Measurements from ENCODE around the gene GLIS1. TPM values are rescaled to one million over a fixed set of nuclear protein-coding genes. Genes with fewer than 3 reads are reported as not detected.

GLIS1 gene
- total and polyA plus RNA-seq, 4 donors: 0.19 to 1.8 (median 0.65) TPM

GRCh38 chr1:53468374-53468773 lies 270.6 kb downstream of the GLIS1 start:
- H3K4me1 ChIP-seq (ENCODE audit: control insufficient read depth in 1 of 2, insufficient read depth in 2 of 2, low read length in 2 of 2): no peaks in the 10 kb centered on the region
- intact Hi-C loops (cut with DNase I): no loop called here
- no peaks in the 10 kb centered on the region for H3K36me3 ChIP-seq (ENCODE audit: control insufficient read depth in 1 of 2, insufficient read depth in 2 of 2, low read length in 1 of 2)
- H3K27ac ChIP-seq (ENCODE audit: low read depth in 1 of 2, low read length in 2 of 2): no peak overlapping the region
- H3K4me3 ChIP-seq (ENCODE audit: low read length in 2 of 2): no peak overlapping the region
- no peaks in the 10 kb centered on the region for H3K9me3 ChIP-seq (ENCODE audit: control insufficient read depth, low read length)
- no peaks in the 10 kb centered on the region for H3K27me3 ChIP-seq (ENCODE audit: control insufficient read depth in 1 of 2, insufficient read depth in 2 of 2, low read length in 1 of 2)
- DNase-seq (no peak), ATAC-seq (ENCODE audit: low FRiP score) (no peak)
- 98 to 100% methylated on average over 2 of the region's 2 CpGs for WGBS, 2 donors

- no peaks in the 10 kb centered on the region for H3K27me3 ChIP-seq (ENCODE audit: control insufficient read depth in 1 of 2, insufficient read depth in 2 of 2, low read length in 1 of 2)
- H3K4me3 ChIP-seq (ENCODE audit: low read length in 2 of 2): no peak overlapping the region
- ATAC-seq (ENCODE audit: low FRiP score): no peak
- intact Hi-C loops (cut with DNase I): no loop called here
- DNase-seq: no peak
- no peaks in the 10 kb centered on the region for H3K4me1 ChIP-seq (ENCODE audit: control insufficient read depth in 1 of 2, insufficient read depth in 2 of 2, low read length in 2 of 2)
- H3K27ac ChIP-seq (ENCODE audit: low read depth in 1 of 2, low read length in 2 of 2): no peak overlapping the region
- H3K36me3 ChIP-seq (ENCODE audit: control insufficient read depth in 1 of 2, insufficient read depth in 2 of 2, low read length in 1 of 2): no peaks in the 10 kb centered on the region
- no peaks in the 10 kb centered on the region for H3K9me3 ChIP-seq (ENCODE audit: control insufficient read depth, low read length)
Measured at GRCh38 chr1:53467391-53467790, 271.6 kb downstream of the GLIS1 start.

- Histone ChIP-seq H3K36me3 (ENCODE audit: control insufficient read depth in 1 of 2, insufficient read depth in 2 of 2, low read length in 1 of 2) (no peaks in the 10 kb centered on the region), H3K9me3 (ENCODE audit: control insufficient read depth, low read length) (no peaks in the 10 kb centered on the region), H3K4me3 (ENCODE audit: low read length in 2 of 2) (no peak overlapping the region), H3K27ac (ENCODE audit: low read depth in 1 of 2, low read length in 2 of 2) (no peak overlapping the region), H3K27me3 (ENCODE audit: control insufficient read depth in 1 of 2, insufficient read depth in 2 of 2, low read length in 1 of 2) (no peaks in the 10 kb centered on the region), H3K4me1 (ENCODE audit: control insufficient read depth in 1 of 2, insufficient read depth in 2 of 2, low read length in 2 of 2) (no peaks in the 10 kb centered on the region)
- ATAC-seq (ENCODE audit: low FRiP score) (no peak), DNase-seq (no peak)
- intact Hi-C loops (cut with DNase I): no loop called here
- WGBS, 2 donors: 74 to 82% methylated on average over 4 of the region's 4 CpGs
Measured at GRCh38 chr1:53465023-53465957, 273.7 kb downstream of the GLIS1 start.

GRCh38 chr1:53463961-53464899 lies 274.7 kb downstream of the GLIS1 start:
- Histone ChIP-seq H3K4me3 (ENCODE audit: low read length in 2 of 2) (no peak overlapping the region), H3K4me1 (ENCODE audit: control insufficient read depth in 1 of 2, insufficient read depth in 2 of 2, low read length in 2 of 2) (no peaks in the 10 kb centered on the region), H3K36me3 (ENCODE audit: control insufficient read depth in 1 of 2, insufficient read depth in 2 of 2, low read length in 1 of 2) (no peaks in the 10 kb centered on the region), H3K27me3 (ENCODE audit: control insufficient read depth in 1 of 2, insufficient read depth in 2 of 2, low read length in 1 of 2) (no peaks in the 10 kb centered on the region), H3K9me3 (ENCODE audit: control insufficient read depth, low read length) (no peaks in the 10 kb centered on the region), H3K27ac (ENCODE audit: low read depth in 1 of 2, low read length in 2 of 2) (no peak overlapping the region)
- WGBS, 2 donors: 94 to 96% methylated on average over 20 to 24 of the region's 24 CpGs
- DNase-seq: no peak
- no peak for ATAC-seq (ENCODE audit: low FRiP score)
- intact Hi-C loops (cut with DNase I): no loop called here

GRCh38 chr1:53462769-53463501 lies 276.0 kb downstream of the GLIS1 start:
- H3K9me3 ChIP-seq (ENCODE audit: control insufficient read depth, low read length): no peaks in the 10 kb centered on the region
- ATAC-seq (ENCODE audit: low FRiP score) (no peak), DNase-seq (no peak)
- no peaks in the 10 kb centered on the region for H3K27me3 ChIP-seq (ENCODE audit: control insufficient read depth in 1 of 2, insufficient read depth in 2 of 2, low read length in 1 of 2)
- intact Hi-C loops (cut with DNase I): no loop called here
- 41 to 46% methylated on average over 11 of the region's 11 CpGs for WGBS, 2 donors
- H3K36me3 ChIP-seq (ENCODE audit: control insufficient read depth in 1 of 2, insufficient read depth in 2 of 2, low read length in 1 of 2): no peaks in the 10 kb centered on the region
- H3K27ac ChIP-seq (ENCODE audit: low read depth in 1 of 2, low read length in 2 of 2): no peak overlapping the region
- no peaks in the 10 kb centered on the region for H3K4me1 ChIP-seq (ENCODE audit: control insufficient read depth in 1 of 2, insufficient read depth in 2 of 2, low read length in 2 of 2)
- H3K4me3 ChIP-seq (ENCODE audit: low read length in 2 of 2): no peak overlapping the region

GRCh38 chr1:53462193-53462592 lies 276.8 kb downstream of the GLIS1 start:
- H3K4me3 ChIP-seq (ENCODE audit: low read length in 2 of 2): no peak overlapping the region
- intact Hi-C loops (cut with DNase I): no loop called here
- H3K27me3 ChIP-seq (ENCODE audit: control insufficient read depth in 1 of 2, insufficient read depth in 2 of 2, low read length in 1 of 2): no peaks in the 10 kb centered on the region
- DNase-seq: no peak
- ATAC-seq (ENCODE audit: low FRiP score): no peak
- H3K36me3 ChIP-seq (ENCODE audit: control insufficient read depth in 1 of 2, insufficient read depth in 2 of 2, low read length in 1 of 2): no peaks in the 10 kb centered on the region
- 90 to 94% methylated on average over 6 of the region's 6 CpGs for WGBS, 2 donors
- H3K4me1 ChIP-seq (ENCODE audit: control insufficient read depth in 1 of 2, insufficient read depth in 2 of 2, low read length in 2 of 2): no peaks in the 10 kb centered on the region
- no peaks in the 10 kb centered on the region for H3K9me3 ChIP-seq (ENCODE audit: control insufficient read depth, low read length)
- H3K27ac ChIP-seq (ENCODE audit: low read depth in 1 of 2, low read length in 2 of 2): no peak overlapping the region

GRCh38 chr1:53461323-53462044 lies 277.5 kb downstream of the GLIS1 start:
- DNase-seq (no peak), ATAC-seq (ENCODE audit: low FRiP score) (peak; percentile 20)
- Histone ChIP-seq H3K27me3 (ENCODE audit: control insufficient read depth in 1 of 2, insufficient read depth in 2 of 2, low read length in 1 of 2) (no peaks in the 10 kb centered on the region), H3K36me3 (ENCODE audit: control insufficient read depth in 1 of 2, insufficient read depth in 2 of 2, low read length in 1 of 2) (no peaks in the 10 kb centered on the region), H3K4me1 (ENCODE audit: control insufficient read depth in 1 of 2, insufficient read depth in 2 of 2, low read length in 2 of 2) (no peaks in the 10 kb centered on the region), H3K4me3 (ENCODE audit: low read length in 2 of 2) (no peak overlapping the region), H3K9me3 (ENCODE audit: control insufficient read depth, low read length) (no peaks in the 10 kb centered on the region), H3K27ac (ENCODE audit: low read depth in 1 of 2, low read length in 2 of 2) (no peak overlapping the region)
- intact Hi-C loops (cut with DNase I): no loop called here
- WGBS, 2 donors: 96 to 98% methylated on average over 25 of the region's 25 CpGs
